ENCODE measurements around the gene BEST2.

DNA sequence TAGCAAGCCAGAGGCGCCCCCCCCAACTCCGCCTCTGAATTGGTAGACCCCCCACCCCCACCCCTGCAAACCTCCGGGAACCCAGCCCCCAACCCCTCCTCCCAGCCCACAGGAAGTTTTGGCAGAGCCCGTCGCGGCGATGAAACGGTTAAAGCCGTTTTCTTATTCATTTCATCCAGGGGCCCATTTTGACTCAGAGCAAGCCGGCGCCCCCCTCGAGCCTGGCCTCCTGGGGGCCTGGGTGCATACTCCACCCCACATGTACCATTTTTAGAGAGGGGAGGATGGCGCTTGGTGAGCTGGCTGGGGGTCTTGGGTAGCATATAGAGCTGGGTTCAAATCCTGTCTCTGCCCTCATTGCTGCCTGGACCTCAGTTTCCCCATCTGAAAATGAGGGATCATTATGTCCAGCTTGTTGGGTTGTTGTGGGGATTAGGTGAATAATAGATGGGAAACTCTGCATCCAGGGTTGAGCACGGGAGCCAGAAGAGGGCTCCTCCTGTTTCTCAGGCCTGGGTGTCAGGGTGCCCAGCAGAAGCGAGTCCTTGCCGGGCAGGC, 31.8 kb downstream of the BEST2 start:
- TF ChIP-seq EZH2 (IDR thresholded peaks at IDR 0.05) = no peak
- no peak for TF ChIP-seq SP1 (IDR thresholded peaks at IDR 0.05; ENCODE audit: low read depth)
- no peak for TF ChIP-seq POLR2A (IDR thresholded peaks at IDR 0.05; ENCODE audit: borderline replicate concordance, extremely low read depth, insufficient read depth, insufficient read length)

Measured in HCT116 (cell line).